ENCODE measurements around the gene KDM5B.
"Not testable (repeated sequence)": the region's sequence is repeated elsewhere in the genome, so short reads cannot be mapped to it uniquely, and the experiment has no call there.

- TF ChIP-seq CTCF (IDR thresholded peaks at IDR 0.05); ZFX (IDR thresholded peaks at IDR 0.05; ENCODE audit: borderline replicate concordance): not testable (repeated sequence)
Measured at GRCh38 chr1:202744770-202745169, 63.5 kb downstream of the KDM5B start.
